ENCODE data around the gene CEACAM4.

The CEACAM4 gene

GRCh38 chr19:41588497-41589209, 38.2 kb downstream of the CEACAM4 start:
- no peak overlapping the region for H3K27ac ChIP-seq (ENCODE audit: low read depth, low read length)

GRCh38 chr19:41587838-41588210, 39.0 kb downstream of the CEACAM4 start:
- Histone ChIP-seq H3K27me3 (ENCODE audit: low read length) (no peaks in the 10 kb centered on the region), H3K4me2 (ENCODE audit: low read depth, low read length, poor library complexity, severe bottlenecking) (no peak overlapping the region), H3K9me3 (ENCODE audit: insufficient read depth, low read length) (no peaks in the 10 kb centered on the region), H2AFZ (ENCODE audit: low read depth, low read length, severe bottlenecking) (no peak overlapping the region), H3K27ac (ENCODE audit: low read depth, low read length) (no peak overlapping the region), H3F3A (ENCODE audit: insufficient read depth) (no peaks in the 10 kb centered on the region), H4K20me1 (ENCODE audit: low read depth, low read length) (no peaks in the 10 kb centered on the region), H3K36me3 (ENCODE audit: low read length) (no peaks in the 10 kb centered on the region), H3K9me2 (replicated peaks; ENCODE audit: insufficient read depth, low read length) (no peaks in the 10 kb centered on the region), H3K4me3 (ENCODE audit: insufficient read depth, low read length, poor library complexity, severe bottlenecking) (no peak overlapping the region), H3K9ac (ENCODE audit: low read length) (no peak overlapping the region), H3K79me2 (ENCODE audit: insufficient read depth, low read length) (no peaks in the 10 kb centered on the region)
- TF ChIP-seq CTCF (IDR thresholded peaks at IDR 0.05; ENCODE audit: insufficient read depth, low read length, poor library complexity, severe bottlenecking) (no peak), EZH2phosphoT487 (conservative IDR thresholded peaks at IDR 0.05; ENCODE audit: low read length) (no peak)

More at GRCh38 chr19:41588497-41589209, 38.2 kb downstream of the CEACAM4 start:
- Histone ChIP-seq H3K27me3 (ENCODE audit: low read length) (no peaks in the 10 kb centered on the region), H3K4me2 (ENCODE audit: low read depth, low read length, poor library complexity, severe bottlenecking) (no peak overlapping the region), H3K9me2 (replicated peaks; ENCODE audit: insufficient read depth, low read length) (no peaks in the 10 kb centered on the region), H3K9me3 (ENCODE audit: insufficient read depth, low read length) (no peaks in the 10 kb centered on the region), H3K4me3 (ENCODE audit: insufficient read depth, low read length, poor library complexity, severe bottlenecking) (no peak overlapping the region), H4K20me1 (ENCODE audit: low read depth, low read length) (no peaks in the 10 kb centered on the region), H2AFZ (ENCODE audit: low read depth, low read length, severe bottlenecking) (no peak overlapping the region), H3K36me3 (ENCODE audit: low read length) (no peaks in the 10 kb centered on the region), H3K9ac (ENCODE audit: low read length) (no peak overlapping the region), H3K79me2 (ENCODE audit: insufficient read depth, low read length) (no peaks in the 10 kb centered on the region), H3F3A (ENCODE audit: insufficient read depth) (no peaks in the 10 kb centered on the region)
- TF ChIP-seq EZH2phosphoT487 (conservative IDR thresholded peaks at IDR 0.05; ENCODE audit: low read length) (no peak), CTCF (IDR thresholded peaks at IDR 0.05; ENCODE audit: insufficient read depth, low read length, poor library complexity, severe bottlenecking) (no peak)

- H4K20me1 ChIP-seq (ENCODE audit: low read depth, low read length), result no peaks in the 10 kb centered on the region
- H3K36me3 ChIP-seq (ENCODE audit: low read length), result no peaks in the 10 kb centered on the region
- H3K4me3 ChIP-seq (ENCODE audit: insufficient read depth, low read length, poor library complexity, severe bottlenecking), result no peak overlapping the region
- H3F3A ChIP-seq (ENCODE audit: insufficient read depth), result no peaks in the 10 kb centered on the region
- H3K9me2 ChIP-seq (replicated peaks; ENCODE audit: insufficient read depth, low read length), result no peaks in the 10 kb centered on the region
- peaks cover 3% of the 10 kb centered on the region; the same call in 1 of the 2 replicates for H3K9me3 ChIP-seq (ENCODE audit: insufficient read depth, low read length)
- no peak overlapping the region for H3K4me2 ChIP-seq (ENCODE audit: low read depth, low read length, poor library complexity, severe bottlenecking)
- H2AFZ ChIP-seq (ENCODE audit: low read depth, low read length, severe bottlenecking), result no peak overlapping the region
- TF ChIP-seq EZH2phosphoT487 (conservative IDR thresholded peaks at IDR 0.05; ENCODE audit: low read length) (no peak), CTCF (IDR thresholded peaks at IDR 0.05; ENCODE audit: insufficient read depth, low read length, poor library complexity, severe bottlenecking) (no peak)
- H3K9ac ChIP-seq (ENCODE audit: low read length), result no peak overlapping the region
- H3K27ac ChIP-seq (ENCODE audit: low read depth, low read length), result no peak overlapping the region
- no peaks in the 10 kb centered on the region for H3K27me3 ChIP-seq (ENCODE audit: low read length)
- no peaks in the 10 kb centered on the region for H3K79me2 ChIP-seq (ENCODE audit: insufficient read depth, low read length)
Measured at GRCh38 chr19:41587101-41587837, 39.6 kb downstream of the CEACAM4 start.
